NCI-H69 (cell line): ENCODE measurements around the gene PICK1.
A peak's percentile ranks its signal among the peaks of the same experiment; 100 is the strongest.

ENCODE experiments used
- DNase-seq: peaks from one replicate; lab custom pipeline; 2025; lab: John Stamatoyannopoulos, UW

PICK1 gene

DNA sequence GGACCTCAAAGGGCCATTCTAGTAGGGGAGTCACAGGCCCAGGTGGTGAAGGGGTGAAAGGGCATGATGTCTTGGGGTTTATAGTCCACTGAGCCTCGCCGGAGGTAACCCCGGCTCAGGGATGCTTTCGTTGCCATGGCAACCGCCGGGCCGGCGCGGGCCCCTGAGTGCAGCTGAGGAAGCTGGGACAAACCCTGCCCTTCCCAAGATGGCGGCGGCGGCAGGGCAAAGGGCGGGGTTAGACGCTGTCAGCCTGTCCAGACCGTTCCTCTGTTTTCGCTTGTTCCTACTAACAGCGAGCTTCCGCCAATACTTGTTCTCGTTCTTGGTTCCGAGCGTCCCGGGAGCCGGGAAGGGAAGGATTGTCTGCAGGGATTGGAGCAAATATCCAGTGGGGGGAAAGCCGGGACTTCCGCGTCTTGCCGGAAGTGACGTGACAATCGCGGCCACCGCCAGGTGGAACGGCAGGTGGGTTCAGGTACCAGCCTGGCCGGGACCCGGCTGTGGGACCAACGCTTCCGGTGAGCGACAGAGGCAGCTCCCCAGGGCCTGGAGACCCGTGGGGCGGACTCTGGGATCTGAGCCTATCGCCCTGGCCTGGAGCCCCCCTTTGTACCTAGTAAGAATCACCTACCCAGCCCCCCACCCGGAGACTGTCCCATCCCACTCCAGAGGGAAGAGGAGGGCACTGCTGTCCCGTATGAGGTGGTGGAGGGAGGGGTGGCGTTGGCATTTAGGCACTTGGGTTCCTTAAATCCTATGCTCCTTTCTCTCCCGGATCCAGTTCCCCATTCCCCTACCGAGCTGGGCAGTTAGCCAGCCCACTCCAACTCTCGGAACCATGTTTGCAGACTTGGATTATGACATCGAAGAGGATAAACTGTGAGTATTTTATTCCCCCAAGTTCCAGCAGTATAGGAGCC, at the start of gene PICK1:
Gene PICK1 (plus strand): TSS at position 436 of the 923 bp plus-strand sequence. CDS start 406 bp downstream, at position 842.
- DNase-seq, result peak; percentile 98

DNA sequence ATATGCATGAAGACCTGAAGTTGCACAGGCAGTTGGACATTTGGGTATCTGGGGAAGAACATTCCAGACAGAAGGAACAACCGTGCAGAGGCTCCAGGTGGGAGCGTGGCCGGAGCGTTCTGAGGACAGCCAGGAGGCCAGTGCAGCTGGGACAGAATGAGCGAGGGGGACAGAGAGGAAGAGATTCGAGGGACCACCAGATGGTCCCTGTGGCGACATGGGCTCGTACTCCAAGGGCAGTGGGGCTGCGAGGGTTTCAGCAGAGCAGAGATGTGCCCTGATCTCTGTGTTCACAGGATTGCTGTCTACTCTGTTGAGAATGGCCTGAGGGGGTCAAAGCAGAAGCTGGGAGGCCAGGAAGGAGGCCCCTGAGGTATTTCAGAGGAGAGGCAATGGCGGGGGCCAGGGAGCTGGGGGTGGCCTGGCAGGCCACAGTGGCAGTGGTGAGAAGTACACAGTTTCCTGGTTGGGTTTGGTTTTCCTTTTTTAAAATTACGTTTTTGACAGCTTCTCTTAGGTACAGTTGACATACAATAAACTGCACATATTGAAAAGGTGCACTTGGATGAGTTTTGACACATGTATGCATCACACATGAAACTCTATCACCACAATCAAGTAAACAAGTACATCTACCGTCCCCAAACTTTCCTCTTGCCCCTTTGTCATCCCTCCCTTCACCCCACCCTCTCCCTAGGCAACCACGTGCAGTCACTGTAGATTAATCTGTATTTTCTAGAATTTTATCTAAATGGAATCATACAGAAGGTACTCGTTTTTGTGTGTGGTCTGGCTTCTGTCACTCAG, 48.0 kb upstream of the PICK1 start:
- DNase-seq, result no peak

DNA sequence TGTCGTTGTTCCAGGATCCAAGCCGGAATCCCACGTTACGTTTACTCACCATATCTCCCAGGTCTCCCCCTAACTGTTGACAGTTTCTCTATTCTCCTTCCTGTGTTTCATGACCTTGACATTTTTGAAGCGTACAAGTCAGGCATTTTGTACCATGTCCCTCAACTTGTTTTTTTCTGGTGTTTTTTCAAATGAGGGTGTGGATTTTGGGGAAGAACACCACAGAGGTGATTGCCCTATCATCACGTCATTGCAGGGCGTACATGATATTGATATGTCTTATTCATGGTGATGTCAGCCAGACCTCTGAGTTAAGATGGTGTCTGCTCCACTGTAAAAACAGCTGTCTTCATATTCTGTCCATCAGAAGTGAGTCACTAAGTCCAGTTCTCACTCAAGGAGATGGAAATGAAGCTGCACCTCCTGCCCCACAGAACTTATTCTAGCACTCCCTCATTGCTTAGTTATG, 44.6 kb upstream of the PICK1 start:
- no peak for DNase-seq

DNA sequence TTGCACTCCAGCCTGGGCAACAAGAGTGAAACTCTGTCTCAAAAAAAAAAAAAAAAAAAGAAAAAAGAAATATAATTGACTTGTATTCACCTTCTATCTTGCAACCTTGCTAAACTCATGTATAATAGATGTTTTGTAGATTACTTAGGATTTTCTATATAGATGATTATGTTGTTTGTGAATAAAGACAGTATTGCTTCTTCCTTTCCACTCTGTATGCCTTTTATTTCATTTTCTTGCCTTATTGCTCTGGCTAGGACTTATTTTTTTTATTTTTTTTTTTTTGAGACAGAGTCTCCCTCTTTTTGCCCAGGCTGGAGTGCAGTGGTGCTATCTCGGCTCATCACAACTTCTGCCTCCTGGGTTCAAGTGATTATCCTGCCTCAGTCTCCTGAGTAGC, 43.1 kb upstream of the PICK1 start:
- no peak for DNase-seq

DNA sequence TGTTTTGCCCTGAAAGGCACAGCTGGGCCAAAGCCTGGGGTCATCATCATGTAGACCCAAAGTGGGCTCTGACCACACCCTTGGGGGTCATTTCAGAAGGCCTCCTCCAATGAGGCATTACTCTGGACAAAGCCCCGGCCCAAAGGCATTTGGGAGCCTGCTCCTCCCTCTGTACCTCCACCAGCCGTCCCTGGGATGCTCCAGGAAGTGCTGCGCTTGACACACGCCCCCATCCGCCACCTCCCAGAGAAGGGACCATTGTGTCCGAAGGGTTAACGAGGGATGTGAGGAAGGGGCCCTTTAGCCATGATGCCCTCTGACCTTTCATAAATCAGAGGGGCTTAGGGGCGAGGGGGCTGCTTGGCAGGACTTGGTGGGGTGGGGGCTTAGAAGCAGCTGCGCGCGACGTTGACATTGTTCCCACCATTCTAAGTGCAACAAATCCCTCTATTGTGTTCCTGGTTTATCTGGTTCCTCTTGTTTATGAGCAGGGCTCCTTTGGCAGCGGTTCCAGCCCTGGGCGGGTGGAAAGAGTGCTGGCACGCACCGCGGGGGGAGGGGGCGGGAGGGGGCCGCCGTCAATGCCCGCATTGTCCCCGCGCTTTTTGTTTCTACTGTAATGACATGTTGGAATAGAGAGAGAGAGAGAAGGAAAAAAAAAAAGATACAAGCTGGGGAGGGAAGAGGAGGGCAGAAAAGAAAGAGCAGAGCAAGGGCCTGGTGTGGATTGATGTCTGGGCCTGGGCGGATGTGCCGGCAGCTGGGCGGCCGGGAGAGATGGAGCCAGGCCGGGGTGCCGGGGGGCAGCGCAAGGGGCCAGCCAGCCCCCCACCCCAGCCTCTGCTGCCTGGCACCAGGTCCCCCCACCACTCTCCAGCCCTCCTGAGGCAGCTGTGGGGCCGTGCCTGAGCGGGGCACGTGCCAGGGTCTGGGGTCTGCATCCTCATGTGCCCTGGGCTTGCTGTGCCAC, 40.7 kb upstream of the PICK1 start:
- DNase-seq, result peak; percentile 31

DNA sequence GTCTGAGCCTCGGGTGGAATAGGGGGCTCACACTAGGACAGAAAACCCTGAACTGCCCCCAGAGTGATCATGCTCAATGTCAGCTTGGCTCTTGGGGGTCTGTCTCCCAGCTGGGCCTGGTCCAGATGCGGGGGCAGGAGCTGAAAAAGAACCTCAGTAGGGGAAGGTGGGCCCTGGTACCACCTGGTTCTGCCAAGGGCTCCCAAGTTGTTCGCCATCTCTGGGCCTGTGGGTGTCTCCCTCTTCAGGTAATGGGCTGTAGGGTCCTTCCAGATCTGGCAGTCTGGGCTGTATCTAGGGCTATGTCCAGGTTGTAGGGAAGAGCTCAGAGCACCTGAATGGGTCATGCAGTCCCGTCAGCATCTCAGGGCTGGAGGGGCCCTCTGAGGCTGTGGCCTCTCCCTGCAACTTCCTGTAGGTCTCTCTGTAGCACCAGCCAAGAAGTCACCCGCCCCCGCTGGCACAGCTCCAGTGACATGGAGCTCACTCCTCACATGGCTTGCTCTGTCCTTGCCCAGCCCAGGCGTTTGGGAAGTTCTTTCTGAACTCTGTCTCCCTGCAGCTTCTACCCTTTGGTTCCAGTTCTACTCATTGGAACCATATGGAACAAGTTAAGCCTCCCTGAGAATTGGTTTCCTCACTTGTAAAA, 39.8 kb upstream of the PICK1 start:
- DNase-seq, result peak; percentile 68

DNA sequence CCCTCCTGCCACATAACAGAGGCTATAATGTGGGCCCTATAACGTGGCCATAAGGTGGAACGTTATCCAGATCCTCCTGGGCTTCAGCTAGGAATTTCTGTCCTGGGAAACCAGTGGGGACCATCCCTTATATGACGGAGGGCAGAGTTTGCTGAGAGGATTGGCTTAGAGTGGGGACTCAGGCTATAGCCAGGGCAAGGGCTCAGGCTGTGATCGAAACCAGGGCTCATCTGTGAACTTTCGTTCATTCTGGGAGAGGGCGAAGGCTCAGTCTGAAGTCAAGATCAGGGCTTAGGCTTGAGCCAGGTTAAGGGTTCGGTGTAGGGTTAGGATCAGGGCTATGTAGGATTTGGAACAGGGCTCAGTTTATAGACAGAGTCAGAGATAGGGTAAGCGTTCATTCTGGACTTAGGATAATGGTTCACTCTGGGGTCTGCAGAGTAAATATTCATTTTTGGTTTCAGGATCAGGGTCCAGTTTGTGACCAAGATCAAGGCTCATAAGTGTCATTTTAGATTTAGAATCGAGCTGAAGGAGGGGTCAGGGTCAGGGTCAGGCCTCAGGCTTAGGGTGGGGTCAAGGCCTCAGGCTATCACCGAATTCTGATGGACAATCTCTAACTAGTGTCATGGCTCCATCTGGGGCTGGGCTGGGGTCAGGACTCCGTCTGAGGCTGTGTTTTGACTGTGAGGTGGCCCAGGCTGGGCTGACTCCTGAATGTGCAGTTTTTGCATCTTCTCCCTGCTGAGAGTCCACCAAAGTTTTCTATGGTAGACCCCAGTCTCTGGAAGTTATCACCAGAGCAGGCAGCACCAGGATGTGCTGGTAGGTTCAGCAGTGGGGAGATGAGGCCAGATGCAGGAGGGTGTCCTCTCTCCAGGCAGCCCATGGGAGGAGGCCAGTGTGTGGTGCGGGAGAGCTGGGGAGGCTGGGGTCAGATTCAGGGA, 39.0 kb upstream of the PICK1 start:
- no peak for DNase-seq

DNA sequence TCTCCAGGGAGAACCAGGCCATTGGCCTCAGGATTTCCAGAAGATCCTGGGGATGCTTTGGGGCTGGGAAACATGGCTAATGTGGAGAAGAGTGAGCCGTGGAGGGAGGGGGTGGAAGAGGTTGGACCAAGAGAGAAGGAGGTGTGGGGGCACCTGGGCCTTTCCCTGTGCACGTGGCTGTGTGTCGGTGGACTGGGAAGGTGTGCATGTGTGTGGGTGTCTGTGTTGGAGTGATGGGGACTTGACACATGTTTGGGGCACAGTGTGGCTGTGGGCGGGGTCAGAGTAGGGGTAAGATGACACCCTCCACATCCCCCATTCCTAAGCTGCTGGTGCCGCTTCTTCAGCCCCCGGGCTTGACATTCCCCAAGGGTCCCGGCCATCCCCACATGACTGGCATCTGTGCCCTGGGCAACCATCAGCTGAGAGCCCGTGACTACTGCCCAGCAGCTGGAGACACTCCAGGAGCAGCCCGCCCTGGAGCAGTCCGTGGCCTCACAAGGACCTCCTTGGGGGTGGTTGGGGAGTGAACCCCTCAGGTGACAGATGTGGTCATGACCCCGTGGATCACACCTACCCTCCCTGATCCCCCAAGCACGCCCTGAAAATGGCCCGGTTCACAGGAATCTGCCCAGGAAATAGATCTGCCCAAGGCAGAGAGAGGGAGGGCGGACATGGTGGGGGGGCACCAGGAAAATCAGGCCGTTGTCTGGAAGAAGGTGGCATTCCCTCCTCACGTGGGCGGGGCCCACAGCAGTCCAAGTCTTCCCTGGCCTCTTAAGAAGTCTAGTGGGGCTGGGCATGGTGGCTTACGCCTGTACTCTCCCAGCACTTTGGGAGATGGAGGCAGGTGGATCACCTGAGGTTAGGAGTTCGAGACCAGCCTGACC, 38.0 kb upstream of the PICK1 start:
- DNase-seq, result no peak

DNA sequence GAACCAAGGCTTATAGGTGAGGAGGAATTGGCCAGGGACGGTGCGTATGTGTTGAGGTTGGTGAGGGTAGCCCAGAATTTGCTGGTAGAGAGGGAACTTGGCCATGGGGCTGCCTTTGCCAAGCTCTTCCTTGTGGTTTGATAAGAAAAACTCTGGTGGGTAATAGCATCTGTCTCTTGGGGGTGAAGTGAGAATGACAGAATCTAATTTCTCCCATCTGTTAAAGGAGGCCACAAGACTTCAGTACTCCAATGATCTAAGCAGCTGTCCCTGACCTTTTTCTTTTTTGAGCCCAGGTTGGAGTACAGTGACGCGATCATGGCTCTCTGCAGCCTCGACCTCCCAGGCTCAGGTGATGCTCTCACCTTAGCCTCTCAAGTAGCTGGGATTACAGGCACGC, 36.0 kb upstream of the PICK1 start:
- no peak for DNase-seq

DNA sequence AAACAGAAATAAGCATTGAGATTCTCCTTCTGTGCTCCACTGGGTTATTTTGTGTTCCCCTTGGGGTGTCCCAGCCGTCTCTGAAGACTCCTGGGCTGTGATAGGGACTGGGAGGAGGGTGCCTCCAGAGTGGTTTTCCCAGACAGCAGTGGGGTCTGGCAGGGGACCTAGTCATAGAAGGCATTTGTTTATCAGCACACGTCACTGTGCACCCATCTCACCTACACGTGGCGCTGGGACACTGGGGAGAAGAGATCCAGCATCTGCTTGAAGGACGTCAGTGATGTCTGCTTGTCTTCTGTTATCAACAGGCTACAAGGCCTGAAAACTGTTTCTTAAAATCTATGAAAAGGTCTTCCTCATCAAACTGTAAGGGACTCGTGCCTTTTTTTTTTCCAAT, 34.2 kb upstream of the PICK1 start:
- DNase-seq, result no peak

DNA sequence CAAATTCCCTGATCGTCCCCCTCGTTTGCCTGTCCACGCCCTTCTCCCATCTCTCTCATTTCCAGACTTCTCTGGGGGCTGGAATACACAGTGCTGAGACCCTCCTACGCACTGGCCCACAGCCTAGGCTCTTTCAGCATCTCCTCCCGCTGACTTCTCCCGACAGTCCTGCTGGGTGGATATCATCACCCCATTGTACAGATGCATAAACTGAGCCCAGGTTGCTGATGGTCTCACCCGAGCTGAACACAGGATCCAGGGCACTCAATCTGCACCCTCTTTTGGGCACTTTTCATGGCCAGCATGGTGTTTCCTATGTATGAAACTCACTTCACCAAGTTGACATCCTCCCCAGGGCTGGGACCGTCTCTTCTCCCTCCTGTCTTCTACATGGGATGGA, 31.7 kb upstream of the PICK1 start:
- DNase-seq, result no peak

DNA sequence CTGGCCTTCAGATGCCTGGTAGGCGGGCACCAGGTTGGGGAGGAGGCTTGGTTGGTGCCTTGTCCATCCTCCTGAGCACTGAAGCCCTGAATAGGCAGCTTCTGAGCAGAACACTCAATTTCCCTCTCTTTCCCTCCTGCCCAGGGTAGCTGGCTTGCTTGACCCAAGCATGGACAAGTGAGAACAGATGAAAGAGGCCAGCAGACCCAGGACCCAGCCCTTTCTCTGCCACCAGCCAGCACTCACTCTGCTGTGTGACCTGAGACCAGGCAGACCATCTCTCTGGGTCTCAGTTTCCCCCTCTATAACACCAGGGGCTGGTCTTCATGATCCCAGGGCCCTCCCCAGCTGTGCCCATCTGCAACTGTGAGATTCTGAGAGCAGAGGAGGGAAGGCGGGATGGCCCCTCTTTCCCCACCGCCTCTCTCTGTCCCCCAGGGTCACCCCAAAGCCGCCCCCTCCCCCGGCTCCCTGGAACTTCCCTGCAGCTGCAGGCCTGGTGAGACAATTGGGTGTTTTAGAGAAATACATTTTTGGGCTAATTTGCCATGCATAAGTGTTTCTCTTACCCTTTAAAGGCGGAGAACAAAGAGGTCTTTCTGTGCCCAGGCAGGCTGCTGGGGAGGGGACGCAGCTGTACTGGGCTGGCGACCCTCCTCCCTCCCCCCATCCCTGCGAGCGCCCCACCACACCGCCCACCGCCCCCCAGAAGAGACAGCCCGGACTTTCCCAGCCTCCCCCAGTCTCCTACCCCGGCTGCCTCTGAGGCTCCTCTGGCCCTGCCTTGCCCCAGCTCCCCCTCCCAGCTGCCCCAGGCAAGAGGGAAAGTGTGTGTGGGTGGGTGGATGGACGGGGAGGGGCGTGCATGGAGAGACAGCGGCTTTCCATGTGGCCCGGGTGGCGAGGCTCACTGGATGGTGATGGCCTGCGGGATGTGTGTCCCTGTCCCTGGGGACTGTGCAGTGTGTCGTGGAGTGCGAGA, 30.8 kb upstream of the PICK1 start:
- no peak for DNase-seq

DNA sequence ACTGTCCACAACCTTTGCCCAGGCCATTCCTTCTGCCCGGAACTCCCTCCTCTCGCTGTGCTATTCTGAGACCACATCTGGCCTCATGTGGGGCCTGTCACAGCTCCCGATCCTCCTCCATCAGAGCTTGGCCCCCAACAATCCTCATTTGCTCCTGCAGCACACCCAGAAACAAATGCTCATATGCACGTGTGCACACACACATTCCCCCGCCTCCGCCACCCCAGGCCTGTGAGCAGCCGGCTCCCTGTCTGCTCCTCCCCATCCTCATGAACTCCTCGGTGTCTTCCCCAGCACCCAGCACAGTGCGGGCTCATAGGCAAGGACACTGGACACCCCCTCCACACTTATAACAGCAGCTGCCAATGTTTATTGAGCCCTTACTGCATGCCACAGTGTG, 29.7 kb upstream of the PICK1 start:
- no peak for DNase-seq

DNA sequence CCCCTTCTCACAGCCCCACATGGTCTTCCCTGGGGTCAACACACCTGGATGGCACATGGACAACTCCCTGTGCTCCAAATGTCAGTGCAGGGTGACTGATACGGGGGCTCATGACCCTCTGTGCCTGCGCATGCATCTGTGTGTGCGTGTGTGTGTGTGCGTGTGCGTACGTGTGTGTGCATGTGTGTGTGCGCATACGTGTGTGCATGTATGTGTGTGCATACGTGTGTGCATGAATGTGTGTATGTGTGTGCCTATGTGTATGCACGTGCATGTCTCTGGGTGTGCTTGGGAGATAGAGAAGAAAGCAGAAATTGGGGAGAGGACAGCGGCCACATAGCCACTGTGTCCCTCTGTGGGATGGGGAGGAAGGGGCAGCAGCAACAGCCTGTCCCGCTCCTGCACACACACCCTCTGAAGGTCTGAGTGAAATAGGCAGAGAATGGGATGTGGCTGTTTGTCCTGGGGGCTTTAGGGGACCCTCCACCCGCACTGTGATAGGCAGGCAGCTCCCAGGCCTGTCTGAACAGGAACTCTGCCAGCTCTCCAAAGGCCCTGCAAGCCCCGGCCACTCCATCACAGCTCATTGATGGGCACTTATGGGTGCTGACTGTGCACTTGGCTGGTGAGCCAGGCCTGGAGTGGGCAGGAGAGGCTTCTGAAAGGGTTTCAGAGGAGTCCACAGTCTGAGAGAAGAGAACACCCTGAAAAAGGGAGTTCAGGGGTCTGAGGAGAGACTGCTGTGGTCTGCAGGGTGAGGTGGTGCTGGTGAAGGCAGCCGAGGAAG, 28.7 kb upstream of the PICK1 start:
- DNase-seq, result no peak

DNA sequence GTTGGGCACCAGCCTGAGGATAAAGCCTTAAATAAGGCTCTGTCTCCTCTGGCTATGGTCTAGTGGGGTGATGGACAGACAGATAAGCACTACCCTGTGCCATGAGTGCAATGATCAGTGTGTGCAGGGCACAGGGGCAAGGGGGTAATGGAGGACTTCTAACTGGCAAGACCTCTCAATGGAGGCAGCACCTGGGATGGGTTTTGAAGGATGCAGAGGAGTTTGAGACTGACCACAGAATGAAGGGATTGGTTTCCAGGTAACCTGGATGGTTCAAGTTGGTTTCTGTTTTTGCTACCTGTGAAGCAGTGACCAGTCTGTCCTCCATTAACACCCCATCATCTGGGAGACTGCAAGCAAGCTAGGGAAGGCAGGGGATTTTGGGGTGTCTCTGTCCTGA, 27.8 kb upstream of the PICK1 start:
- no peak for DNase-seq

DNA sequence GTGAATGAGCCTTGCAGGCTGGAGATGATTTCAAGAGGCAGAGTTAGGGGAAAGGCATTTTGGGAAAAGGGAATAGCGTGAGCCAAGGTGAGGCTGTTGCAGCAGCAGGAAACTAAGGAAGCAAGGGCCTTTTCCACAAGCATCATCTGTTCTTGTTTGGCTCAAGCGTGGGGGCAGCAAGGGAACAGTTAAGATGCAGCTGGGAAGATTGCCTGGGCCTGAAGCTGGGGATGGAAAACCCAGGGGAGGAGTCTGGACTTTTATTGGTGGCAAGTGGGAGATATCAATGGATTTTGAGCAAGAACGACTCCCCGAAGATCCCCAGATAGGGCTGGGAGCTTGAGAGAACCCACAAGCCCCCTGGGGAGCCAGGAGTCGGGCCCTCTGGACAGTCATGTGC, 27.3 kb upstream of the PICK1 start:
- DNase-seq, result no peak
